HepG2 (cell line): ENCODE data around the gene TEKT1. TPM values are rescaled to one million over a fixed set of nuclear protein-coding genes. Genes with fewer than 3 reads are reported as not detected.

Experiments
- AHDC1 ChIP-seq: sonication (generic); formaldehyde crosslinking; IDR thresholded peaks from 2 replicates; pipeline ENCODE4 v1.5.1; 2020; ENCODE audit warnings: mild to moderate bottlenecking, missing genetic modification reagents, borderline replicate concordance
- ATF7-NPFF ChIP-seq: sonication (generic); formaldehyde crosslinking; IDR thresholded peaks from 2 replicates; pipeline ENCODE4 v1.8.1; 2023; ENCODE audit warnings: mild to moderate bottlenecking, low read depth, missing genetic modification reagents, moderate library complexity
- HHEX ChIP-seq: IDR thresholded peaks from 2 replicates; pipeline ENCODE4 v1.6.1; 2016; ENCODE audit warnings: control low read depth
- ZBTB49 ChIP-seq: sonication (generic); formaldehyde crosslinking; IDR thresholded peaks from 2 replicates; pipeline ENCODE4 v1.4.0; 2020; ENCODE audit warnings: missing genetic modification reagents, borderline replicate concordance
- ZFYVE20 ChIP-seq: sonication (generic); formaldehyde crosslinking; IDR thresholded peaks from 2 replicates; pipeline ENCODE4 v1.8.0; 2023; ENCODE audit warnings: low read depth, mild to moderate bottlenecking, moderate library complexity, missing genetic modification reagents, borderline replicate concordance
- ZNF274 ChIP-seq: sonication (generic); formaldehyde crosslinking; IDR thresholded peaks from 2 replicates; pipeline ENCODE4 v1.5.1; 2020; ENCODE audit warnings: mild to moderate bottlenecking, missing genetic modification reagents
- ZNF7 ChIP-seq: IDR thresholded peaks from 2 replicates; pipeline ENCODE4 v1.6.1; 2016; ENCODE audit warnings: missing biosample characterization, missing genetic modification reagents
- ZNF761 ChIP-seq: sonication (generic); formaldehyde crosslinking; conservative IDR thresholded peaks from 2 replicates; pipeline ENCODE4 v1.4.0; 2020; ENCODE audit warnings: mild to moderate bottlenecking, missing genetic modification reagents
- ZNF841 ChIP-seq: sonication (generic); formaldehyde crosslinking; IDR thresholded peaks from 2 replicates; pipeline ENCODE4 v1.8.1; 2023; ENCODE audit warnings: missing genetic modification reagents, borderline replicate concordance
- polyA plus RNA-seq, 8 experiments: library from polyadenylated mRNA; depleted of rRNA in 3 of 8; stranded (reverse) in 7 of 8; unstranded in 1 of 8; fragments of >200 nt; fragmentation: Illumina TruSeq in 4 of 8; extraction: Trizol in 4 of 8; gene quantifications; 2 replicates each; pipeline versions ENCODE4 v1.2.1 to v1.2.3, GENCODE V29; 2011 to 2016; ENCODE audit warnings: low read depth in 4 of 8, missing spikeins in 1 of 8, mixed read lengths in 1 of 8; ENCODE audit not compliant: insufficient read depth in 1 of 8
- total RNA-seq, 5 experiments: library from RNA; depleted of rRNA; stranded (reverse); fragments of >200 nt; fragmentation: Illumina TruSeq; extraction: Trizol; gene quantifications; 2 replicates each; pipeline ENCODE4 v1.2.3, GENCODE V29; 2016; ENCODE audit warnings: low read depth in 1 of 5
- TF ChIP-seq, protein P1 (sequence below): sonication (generic); formaldehyde crosslinking; IDR thresholded peaks from 2 replicates; pipeline ENCODE4 v1.4.0; 2020; ENCODE audit warnings: mild to moderate bottlenecking, missing genetic modification reagents

TEKT1 gene
- total and polyA plus RNA-seq, 2 of the 13 experiments (the other 11 are each of a cell fraction or from before 2014, with no cell fraction given): not detected

DNA sequence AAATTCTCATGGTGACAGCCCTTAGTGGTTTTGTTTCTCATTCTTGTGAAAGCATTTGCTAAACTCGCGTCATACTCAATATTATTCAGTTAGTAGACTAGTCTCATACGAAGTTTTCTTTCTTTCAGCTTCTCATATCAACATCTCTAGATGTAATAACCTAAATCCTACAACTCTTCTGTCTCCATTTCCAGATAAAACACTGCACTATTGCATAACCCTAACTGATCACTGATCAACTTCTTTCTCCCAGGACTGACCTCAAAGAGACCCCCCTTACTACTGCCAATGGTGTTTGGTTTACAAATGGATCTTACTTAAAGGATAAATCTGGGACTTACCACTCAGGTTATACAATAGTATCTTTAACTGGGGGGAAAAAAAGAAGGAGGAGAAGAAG lies 36.3 kb upstream of the TEKT1 start (continued):
- TF ChIP-seq, protein P1, sequence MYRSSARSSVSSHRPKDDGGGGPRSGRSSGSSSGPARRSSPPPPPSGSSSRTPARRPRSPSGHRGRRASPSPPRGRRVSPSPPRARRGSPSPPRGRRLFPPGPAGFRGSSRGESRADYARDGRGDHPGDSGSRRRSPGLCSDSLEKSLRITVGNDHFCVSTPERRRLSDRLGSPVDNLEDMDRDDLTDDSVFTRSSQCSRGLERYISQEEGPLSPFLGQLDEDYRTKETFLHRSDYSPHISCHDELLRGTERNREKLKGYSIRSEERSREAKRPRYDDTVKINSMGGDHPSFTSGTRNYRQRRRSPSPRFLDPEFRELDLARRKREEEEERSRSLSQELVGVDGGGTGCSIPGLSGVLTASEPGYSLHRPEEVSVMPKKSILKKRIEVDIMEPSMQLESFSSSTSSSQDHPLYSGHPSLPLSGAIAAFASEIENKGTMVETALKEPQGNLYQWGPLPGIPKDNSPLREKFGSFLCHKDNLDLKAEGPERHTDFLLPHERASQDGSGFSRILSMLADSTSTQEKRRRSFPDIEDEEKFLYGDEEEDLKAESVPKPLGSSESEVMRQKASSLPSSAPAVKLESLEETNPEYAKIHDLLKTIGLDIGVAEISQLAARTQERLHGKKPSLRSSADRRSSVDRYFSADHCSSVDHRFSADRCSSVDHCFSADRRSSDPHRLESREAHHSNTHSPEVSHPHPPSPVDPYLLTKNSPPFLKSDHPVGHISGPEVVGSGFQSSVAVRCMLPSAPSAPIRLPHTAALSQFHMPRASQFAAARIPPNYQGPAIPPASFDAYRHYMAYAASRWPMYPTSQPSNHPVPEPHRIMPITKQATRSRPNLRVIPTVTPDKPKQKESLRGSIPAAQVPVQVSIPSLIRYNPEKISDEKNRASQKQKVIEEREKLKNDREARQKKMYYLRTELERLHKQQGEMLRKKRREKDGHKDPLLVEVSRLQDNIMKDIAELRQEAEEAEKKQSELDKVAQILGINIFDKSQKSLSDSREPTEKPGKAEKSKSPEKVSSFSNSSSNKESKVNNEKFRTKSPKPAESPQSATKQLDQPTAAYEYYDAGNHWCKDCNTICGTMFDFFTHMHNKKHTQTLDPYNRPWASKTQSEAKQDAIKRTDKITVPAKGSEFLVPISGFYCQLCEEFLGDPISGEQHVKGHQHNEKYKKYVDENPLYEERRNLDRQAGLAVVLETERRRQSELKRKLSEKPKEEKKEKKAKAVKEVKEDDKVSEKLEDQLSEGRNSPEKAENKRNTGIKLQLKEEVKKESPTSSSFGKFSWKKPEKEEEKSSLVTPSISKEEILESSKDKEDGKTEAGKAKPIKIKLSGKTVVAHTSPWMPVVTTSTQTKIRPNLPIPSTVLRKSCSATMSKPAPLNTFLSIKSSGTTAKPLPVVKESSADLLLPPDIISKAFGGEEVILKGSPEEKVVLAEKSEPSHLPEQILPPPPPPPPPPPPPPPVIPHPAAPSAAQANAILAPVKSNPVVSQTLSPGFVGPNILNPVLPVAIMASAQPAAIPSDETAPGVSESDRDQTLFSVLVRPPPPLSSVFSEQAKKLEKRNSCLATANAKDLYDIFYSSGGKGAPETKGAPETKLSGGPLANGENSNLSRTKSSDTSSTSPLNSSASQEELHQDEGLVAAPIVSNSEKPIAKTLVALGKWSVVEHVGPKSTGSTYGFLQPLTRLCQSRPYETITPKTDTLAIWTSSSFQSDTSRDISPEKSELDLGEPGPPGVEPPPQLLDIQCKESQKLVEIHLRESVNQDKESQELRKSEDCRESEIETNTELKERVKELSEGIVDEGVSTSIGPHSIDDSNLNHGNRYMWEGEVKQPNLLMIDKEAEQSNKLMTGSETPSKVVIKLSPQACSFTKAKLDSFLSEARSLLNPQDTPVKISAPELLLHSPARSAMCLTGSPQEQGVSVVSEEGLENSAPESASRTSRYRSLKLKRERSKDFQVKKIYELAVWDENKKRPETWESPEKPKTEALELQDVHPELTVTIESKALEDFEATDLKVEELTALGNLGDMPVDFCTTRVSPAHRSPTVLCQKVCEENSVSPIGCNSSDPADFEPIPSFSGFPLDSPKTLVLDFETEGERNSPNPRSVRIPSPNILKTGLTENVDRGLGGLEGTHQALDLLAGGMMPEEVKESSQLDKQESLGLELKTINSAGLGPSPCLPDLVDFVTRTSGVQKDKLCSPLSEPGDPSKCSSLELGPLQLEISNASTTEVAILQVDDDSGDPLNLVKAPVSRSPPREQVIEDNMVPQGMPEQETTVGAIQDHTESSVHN (CRISPR knock-in tag): no peak
- TF ChIP-seq HHEX (CRISPR knock-in tag): no peak
- TF ChIP-seq ZBTB49: no peak
- TF ChIP-seq ZFYVE20 (CRISPR knock-in tag): no peak
- no peak for TF ChIP-seq ZNF274 (CRISPR knock-in tag)
- TF ChIP-seq ZNF7: no peak
- TF ChIP-seq ZNF841: no peak
- TF ChIP-seq ZNF761 (CRISPR knock-in tag): no peak
- no peak for TF ChIP-seq AHDC1 (CRISPR knock-in tag)
- TF ChIP-seq ATF7-NPFF: no peak
